Measurements from ENCODE around the gene DKKL1. TPM values are rescaled to one million over a fixed set of nuclear protein-coding genes. Genes with fewer than 3 reads are reported as not detected.

The DKKL1 gene
- total and polyA plus RNA-seq, 2 of the 4 experiments (the other 2 are of a cell fraction) = 0.67 TPM; not detected in 1

DNA sequence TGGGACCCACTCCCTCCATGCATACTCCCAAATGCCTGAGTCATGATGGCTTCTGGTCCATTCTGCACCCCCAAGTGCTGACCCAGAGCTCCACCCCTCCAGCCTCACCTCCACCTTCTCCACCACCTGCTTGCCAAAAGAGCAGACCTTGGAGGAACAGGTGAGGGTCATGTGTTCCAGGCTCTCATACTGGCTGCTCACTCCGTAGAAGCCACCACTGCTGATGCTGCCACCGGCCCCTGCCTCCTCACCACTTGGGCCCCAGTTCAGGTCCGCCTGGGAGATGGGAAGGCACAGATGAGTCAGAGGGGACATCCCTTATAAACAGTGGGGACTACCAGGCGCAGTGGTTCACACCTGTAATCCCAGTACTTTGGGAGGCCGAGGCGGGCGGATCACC lies 20.6 kb upstream of the DKKL1 start (continued):
- TF ChIP-seq, protein P1, sequence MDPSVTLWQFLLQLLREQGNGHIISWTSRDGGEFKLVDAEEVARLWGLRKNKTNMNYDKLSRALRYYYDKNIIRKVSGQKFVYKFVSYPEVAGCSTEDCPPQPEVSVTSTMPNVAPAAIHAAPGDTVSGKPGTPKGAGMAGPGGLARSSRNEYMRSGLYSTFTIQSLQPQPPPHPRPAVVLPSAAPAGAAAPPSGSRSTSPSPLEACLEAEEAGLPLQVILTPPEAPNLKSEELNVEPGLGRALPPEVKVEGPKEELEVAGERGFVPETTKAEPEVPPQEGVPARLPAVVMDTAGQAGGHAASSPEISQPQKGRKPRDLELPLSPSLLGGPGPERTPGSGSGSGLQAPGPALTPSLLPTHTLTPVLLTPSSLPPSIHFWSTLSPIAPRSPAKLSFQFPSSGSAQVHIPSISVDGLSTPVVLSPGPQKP (IDR thresholded peaks at IDR 0.05; ENCODE audit: borderline replicate concordance, low read depth, low read length) = no peak
- no peak for TF ChIP-seq CHD1 (IDR thresholded peaks at IDR 0.05; ENCODE audit: low read depth, low read length)

DNA sequence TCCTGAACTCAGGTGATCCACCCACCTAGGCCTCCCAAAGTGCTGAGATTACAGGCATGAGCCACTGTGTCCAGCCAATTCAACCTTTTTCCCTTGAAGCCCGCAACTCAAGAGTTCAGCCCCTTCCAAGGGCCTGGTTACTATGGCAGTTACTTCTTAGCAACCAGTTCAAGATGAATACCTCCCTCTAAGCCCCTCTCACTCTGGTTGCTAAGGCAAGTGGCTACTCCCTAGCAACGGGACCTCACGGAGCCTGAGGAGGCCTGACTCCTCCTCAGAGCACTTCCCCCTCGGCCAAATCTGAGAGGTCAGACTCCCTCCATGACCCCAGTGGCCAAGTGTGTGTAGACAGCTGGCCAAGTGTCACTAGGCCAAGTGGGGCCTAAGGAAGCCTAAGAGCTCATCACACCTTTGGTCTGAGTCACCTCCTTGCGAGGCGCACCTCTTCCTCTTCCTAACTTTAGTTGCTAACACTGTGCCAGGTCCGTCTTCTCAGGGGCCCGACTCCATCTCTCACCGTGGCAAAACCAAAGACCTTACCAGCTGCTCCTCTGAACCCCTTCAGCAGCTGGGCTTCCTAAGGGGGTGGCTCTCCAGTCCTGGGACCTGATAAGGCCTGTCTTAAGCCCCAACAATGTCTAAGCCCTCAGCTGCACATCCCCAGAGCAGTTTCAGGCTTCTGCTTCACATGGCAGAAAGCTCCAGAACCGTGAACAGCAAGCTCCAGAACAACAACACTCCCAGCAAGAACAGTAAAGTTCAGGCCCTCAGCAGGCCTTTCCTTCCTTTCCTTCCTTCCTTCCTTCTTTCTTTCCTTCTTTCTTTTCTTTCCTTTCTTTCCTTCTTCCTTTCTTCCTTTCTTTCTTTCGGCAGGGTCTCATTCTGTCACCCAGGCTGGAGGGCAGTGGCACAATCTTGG lies 18.9 kb upstream of the DKKL1 start:
- no peak overlapping the region for H3K18ac ChIP-seq (ENCODE audit: low read depth, low read length)
- no peak overlapping the region for H3K4me3 ChIP-seq (ENCODE audit: insufficient read depth, low read depth, low read length)
- H3K36me3 ChIP-seq (ENCODE audit: control insufficient read depth, insufficient read depth, low read length) = peaks cover 80% of the 10 kb centered on the region
- H2BK15ac ChIP-seq (ENCODE audit: low read depth, low read length) = no peak overlapping the region
- no peak overlapping the region for H3K4me2 ChIP-seq (ENCODE audit: low read depth, low read length)
- no peak overlapping the region for H2AK9ac ChIP-seq (replicated peaks; ENCODE audit: low read depth, low read length, poor library complexity)
- intact Hi-C loops (cut with micrococcal nuclease) = no loop called here
- H4K8ac ChIP-seq (ENCODE audit: low read depth in 2 of 2, low read length in 2 of 2) = no peak overlapping the region
- peaks cover 0 to 20% of the 10 kb centered on the region in 2 experiments; a peak in 3 of 4 replicates for H3K79me1 ChIP-seq (ENCODE audit: low read depth in 1 of 2, low read length in 2 of 2)
- no peak overlapping the region for H2BK20ac ChIP-seq (ENCODE audit: low read depth, low read length)
- BruUV-seq (replicated peaks) = no TSS peak
- 88% methylated on average over 7 of the region's 11 CpGs; no CpG with 5 or more reads in 1 of the 2 experiments for WGBS, 2 experiments (ENCODE audit: extremely low coverage in 2 of 2, insufficient read length in 1 of 2)
- no peak overlapping the region for H3K9ac ChIP-seq (ENCODE audit: low read depth, low read length)
- no peak overlapping the region for H3K27ac ChIP-seq (ENCODE audit: insufficient read depth, low read length)
- H3K23ac ChIP-seq (ENCODE audit: low read depth, low read length) = no peak overlapping the region
- H3K14ac ChIP-seq (replicated peaks; ENCODE audit: low read depth, low read length) = no peak overlapping the region
- no peak overlapping the region for H2AK5ac ChIP-seq (ENCODE audit: low read depth, low read length)
- H3K56ac ChIP-seq (ENCODE audit: extremely low read depth, insufficient read depth, low read length) = no peak overlapping the region
- no peak overlapping the region for H4K91ac ChIP-seq (ENCODE audit: insufficient read depth, low read depth, low read length)
- dilution Hi-C loops (cut with HindIII; ENCODE audit: low sequenced_read_pairs, unreplicated experiment) = no loop called here
- ATAC-seq (ENCODE audit: low read depth) (no peak), DNase-seq (no peak)
- no peak overlapping the region for H2AFZ ChIP-seq (replicated peaks; ENCODE audit: low read length, poor library complexity)
- in situ Hi-C loops (cut with MboI; ENCODE audit: low sequenced_read_pairs) = no loop called here
- H3K9me1 ChIP-seq (ENCODE audit: insufficient read depth, low read length) = 0 out of 2 replicates have a peak, but pooled peaks cover 6% of the 10 kb centered on the region
- no peaks in the 10 kb centered on the region for H3K4me1 ChIP-seq (ENCODE audit: control insufficient read depth, insufficient read depth, low read length)
- CTCF ChIA-PET = interaction anchor here (0.5 kb wide), 1 partner anchor 375 kb away, joined by 7 read pairs; no protein-coding TSS in a partner anchor
- no peak overlapping the region for H2BK120ac ChIP-seq (ENCODE audit: low read depth, low read length)
- H3K4ac ChIP-seq (ENCODE audit: low read depth, low read length) = no peak overlapping the region
- no peaks in the 10 kb centered on the region for H3K27me3 ChIP-seq (ENCODE audit: control insufficient read depth, insufficient read depth, low read length)
- no peak overlapping the region for H4K5ac ChIP-seq (ENCODE audit: low read depth, low read length)
- no peak overlapping the region for H2BK5ac ChIP-seq (ENCODE audit: low read depth, low read length, poor library complexity, severe bottlenecking)
- no peaks in the 10 kb centered on the region for H3K9me3 ChIP-seq (ENCODE audit: control insufficient read depth, insufficient read depth, low read length)
- H4K20me1 ChIP-seq (ENCODE audit: insufficient read depth, low read length) = peaks cover 13% of the 10 kb centered on the region
- no peak for TF ChIP-seq RAD21 (IDR thresholded peaks at IDR 0.05; ENCODE audit: low read length)
- no peak for TF ChIP-seq RFX5 (IDR thresholded peaks at IDR 0.05; ENCODE audit: low read depth, low read length)
- POLR2A ChIA-PET (ENCODE audit: unreplicated experiment) = no interaction called here
